Thyroid gland (tissue), 4 donors: ENCODE data around the gene LRRC59. TPM values are rescaled to one million over a fixed set of nuclear protein-coding genes. Genes with fewer than 3 reads are reported as not detected.
"Not testable (repeated sequence)": the region's sequence is repeated elsewhere in the genome, so short reads cannot be mapped to it uniquely, and the experiment has no call there.

Experiments used
- DNase-seq, 2 donors: peaks; one replicate each; pipeline ENCODE4 v3.0.0-alpha.2; 2019
- H3K27ac ChIP-seq, 3 donors: fragments of 200-600 bp; sonication (generic); 1 replicate in 2 of 3; 2 replicates in 1 of 3; pipeline ENCODE4 v1.5.1; 2016 to 2019; ENCODE audit warnings: mild to moderate bottlenecking in 1 of 3, moderate library complexity in 1 of 3
- H3K27me3 ChIP-seq: fragments of 200-600 bp; sonication (generic); one replicate; pipeline ENCODE4 v1.5.1; 2019
- H3K36me3 ChIP-seq, 2 donors: fragments of 200-600 bp; sonication (generic); one replicate each; pipeline ENCODE4 v1.5.1; 2016 to 2019
- H3K4me1 ChIP-seq, 2 donors: fragments of 200-600 bp; sonication (generic); one replicate each; pipeline ENCODE4 v1.5.1; 2017 to 2019
- H3K4me3 ChIP-seq, 3 donors: fragments of 200-600 bp; sonication (generic); replicated peaks in 1 of 3; 1 replicate in 2 of 3; 2 replicates in 1 of 3; pipeline ENCODE4 v1.5.1; 2016; ENCODE audit warnings: mild to moderate bottlenecking in 1 of 3
- H3K9me3 ChIP-seq: fragments of 200-600 bp; sonication (generic); one replicate; pipeline ENCODE4 v1.5.1; 2017
- CTCF ChIP-seq, 6 experiments: fragments of 200-600 bp in 3 of 6; fragments of 450-650 bp in 3 of 6; sonication (generic) in 3 of 6; IDR thresholded peaks; one replicate each; pipeline ENCODE4 v1.5.1; 2016 to 2019; ENCODE audit warnings: antibody characterized with exemption in 6 of 6, mild to moderate bottlenecking in 2 of 6, inconsistent platforms in 1 of 6, moderate library complexity in 1 of 6
- POLR2A ChIP-seq, 2 donors: fragments of 450-650 bp; IDR thresholded peaks; one replicate each; pipeline ENCODE4 v1.6.1; 2017; ENCODE audit warnings: antibody characterized with exemption in 2 of 2, mild to moderate bottlenecking in 2 of 2, moderate library complexity in 1 of 2
- WGBS, 2 donors: methylation state at CpG; one replicate each; pipeline ENCODE4 v1.1.5; 2017; 5-methylcytosine and 5-hydroxymethylcytosine counted together
- intact Hi-C: fragments of 100-400 bp; cut with DNase I; formaldehyde crosslinking; loops from one replicate; pipeline ENCODE4 v1.15.1; 2023
- total RNA-seq, 4 donors: library from RNA; depleted of rRNA; stranded (reverse); fragments of >200 nt; gene quantifications; one replicate each; pipeline ENCODE4 v1.2.3, GENCODE V29; 2016

The LRRC59 gene
- total RNA-seq, 4 donors from 2014 or later: 57.4 to 91.0 (median 77.5) TPM

- intact Hi-C loops: no loop called here
- 67 to 68% methylated on average over 4 of the region's 4 CpGs for WGBS, 2 donors
- DNase-seq: no peak
Measured at GRCh38 chr17:50430821-50431618, 33.7 kb upstream of the LRRC59 start.

GRCh38 chr17:50429793-50430192 lies 32.5 kb upstream of the LRRC59 start:
- intact Hi-C loops: no loop called here
- H3K4me1 ChIP-seq: peaks cover 62 to 68% of the 10 kb centered on the region in 2 donors
- H3K36me3 ChIP-seq: no peaks in the 10 kb centered on the region

More at GRCh38 chr17:50430821-50431618, 33.7 kb upstream of the LRRC59 start:
- no peak for TF ChIP-seq CTCF (IDR thresholded peaks at IDR 0.05)
- Histone ChIP-seq H3K27me3 (no peaks in the 10 kb centered on the region), H3K27ac (peak overlapping the region; percentile 5 to 22 (median 10)), H3K36me3 (no peaks in the 10 kb centered on the region), H3K4me1 (peaks cover 53 to 58% of the 10 kb centered on the region in 2 donors), H3K4me3 (no peak overlapping the region), H3K9me3 (no peaks in the 10 kb centered on the region)

GRCh38 chr17:50428831-50429424 lies 31.6 kb upstream of the LRRC59 start:
- Histone ChIP-seq H3K4me3 (no peak overlapping the region), H3K27me3 (no peaks in the 10 kb centered on the region), H3K4me1 (peaks cover 71 to 77% of the 10 kb centered on the region in 2 donors), H3K36me3 (no peaks in the 10 kb centered on the region), H3K9me3 (no peaks in the 10 kb centered on the region), H3K27ac (peak overlapping the region; percentile 76 to 92 (median 88))
- DNase-seq: peak; percentile 18 to 20
- 57 to 72% methylated on average over 7 of the region's 7 CpGs for WGBS, 2 donors
- intact Hi-C loops: no loop called here
- TF ChIP-seq CTCF (IDR thresholded peaks at IDR 0.05) (no peak), POLR2A (IDR thresholded peaks at IDR 0.05) (no peak)

More at GRCh38 chr17:50429793-50430192, 32.5 kb upstream of the LRRC59 start:
- H3K4me3 ChIP-seq: no peak overlapping the region
- TF ChIP-seq CTCF (IDR thresholded peaks at IDR 0.05): no peak
- no peak for TF ChIP-seq POLR2A (IDR thresholded peaks at IDR 0.05)
- no peak for DNase-seq
- peak overlapping the region; percentile 76 to 92 (median 88) for H3K27ac ChIP-seq
- no peaks in the 10 kb centered on the region for H3K9me3 ChIP-seq
- H3K27me3 ChIP-seq: no peaks in the 10 kb centered on the region
- 87 to 97% methylated on average over 4 of the region's 4 CpGs for WGBS, 2 donors

- H3K27ac ChIP-seq: peak overlapping the region; percentile 76 to 92 (median 88)
- H3K9me3 ChIP-seq, H3K4me3 ChIP-seq, intact Hi-C loops, H3K36me3 ChIP-seq, H3K27me3 ChIP-seq: not testable (repeated sequence)
- peak; percentile 90 to 92 for DNase-seq
- peaks cover 75 to 83% of the 10 kb centered on the region in 2 donors for H3K4me1 ChIP-seq
- TF ChIP-seq POLR2A (IDR thresholded peaks at IDR 0.05): peak in 1 of 2 donors; percentile 33
- 39 to 45% methylated on average over 6 of the region's 6 CpGs for WGBS, 2 donors
Measured at GRCh38 chr17:50428126-50428525, 30.8 kb upstream of the LRRC59 start.

GRCh38 chr17:50426814-50427787 lies 29.8 kb upstream of the LRRC59 start:
- Histone ChIP-seq H3K9me3 (no peaks in the 10 kb centered on the region), H3K4me3 (peak overlapping the region; percentile 19 to 56 (median 54)), H3K36me3 (no peaks in the 10 kb centered on the region), H3K27ac (peak overlapping the region; percentile 87 to 92 (median 88)), H3K27me3 (no peaks in the 10 kb centered on the region), H3K4me1 (peaks cover 68 to 78% of the 10 kb centered on the region in 2 donors)
- WGBS, 2 donors: 11 to 23% methylated on average over 2 to 4 of the region's 4 CpGs
- TF ChIP-seq CTCF (IDR thresholded peaks at IDR 0.05): peak in 2 of 6 experiments; percentile 7 to 18
- peak in 1 of 2 donors; percentile 33 for TF ChIP-seq POLR2A (IDR thresholded peaks at IDR 0.05)
- intact Hi-C loops: no loop called here
- DNase-seq: peak; percentile 77 to 80
